Astrocyte of the cerebellum (primary cell): ENCODE data around the gene SMG7.

Experiments
- DNase-seq: peaks from one replicate; pipeline ENCODE4 v3.0.0-alpha.2; 2011; ENCODE audit warnings: low read depth
- H3K4me3 ChIP-seq: 2 replicates; pipeline ENCODE4 v1.5.1; 2011; ENCODE audit warnings: mild to moderate bottlenecking, low read depth, low read length, moderate library complexity
- CTCF ChIP-seq: IDR thresholded peaks from 2 replicates; pipeline ENCODE4 v1.5.1; 2012; ENCODE audit warnings: low read length, low read depth, moderate library complexity, mild to moderate bottlenecking; ENCODE audit errors: missing control alignments
- in situ Hi-C: cut with HindIII; loops from 2 replicates; pipeline ENCODE4 v1.10.0; 2017; ENCODE audit warnings: low sequenced_read_pairs

The SMG7 gene

GRCh38 chr1:183552441-183552840 lies 80.1 kb downstream of the SMG7 start:
- no peak for TF ChIP-seq CTCF
- DNase-seq: no peak
- in situ Hi-C loops: no loop called here
- H3K4me3 ChIP-seq: no peak overlapping the region

- no peak overlapping the region for H3K4me3 ChIP-seq
- DNase-seq: no peak
- no peak for TF ChIP-seq CTCF
- in situ Hi-C loops: no loop called here
These were observed 80.6 kb downstream of the SMG7 start for GRCh38 chr1:183552891-183553290.

- no peak for DNase-seq
- no peak for TF ChIP-seq CTCF
- in situ Hi-C loops: no loop called here
- H3K4me3 ChIP-seq: no peak overlapping the region
These were observed 81.0 kb downstream of the SMG7 start for GRCh38 chr1:183553331-183553730.

- no peak overlapping the region for H3K4me3 ChIP-seq
- in situ Hi-C loops: no loop called here
- DNase-seq: no peak
- TF ChIP-seq CTCF: no peak
These were observed 81.5 kb downstream of the SMG7 start for GRCh38 chr1:183553764-183554163.

GRCh38 chr1:183554577-183554976 lies 82.3 kb downstream of the SMG7 start:
- no peak for DNase-seq
- no peak for TF ChIP-seq CTCF
- in situ Hi-C loops: no loop called here

GRCh38 chr1:183559061-183559460 lies 86.8 kb downstream of the SMG7 start:
- H3K4me3 ChIP-seq: no peak overlapping the region
- TF ChIP-seq CTCF: no peak
- in situ Hi-C loops: no loop called here
- no peak for DNase-seq

More at GRCh38 chr1:183554577-183554976, 82.3 kb downstream of the SMG7 start:
- no peak overlapping the region for H3K4me3 ChIP-seq

- no peak for TF ChIP-seq CTCF
- no peak for DNase-seq
- in situ Hi-C loops: no loop called here
- H3K4me3 ChIP-seq: no peak overlapping the region
These were observed 90.4 kb downstream of the SMG7 start for GRCh38 chr1:183562701-183563100.
